Measurements from ENCODE around the gene SAT2.

GRCh38 chr17:7620835-7621234 lies 6.8 kb downstream of the SAT2 start:
- TF ChIP-seq CTCF (CRISPR knock-in tag; IDR thresholded peaks at IDR 0.05) (no peak), ZNF276 (CRISPR knock-in tag; IDR thresholded peaks at IDR 0.05; ENCODE audit: low read depth) (no peak), KLF16 (CRISPR knock-in tag; IDR thresholded peaks at IDR 0.05) (no peak), EZH2 (conservative IDR thresholded peaks at IDR 0.05; ENCODE audit: low read depth, low read length) (no peak), CREM (IDR thresholded peaks at IDR 0.05) (no peak), CREM (CRISPR knock-in tag; IDR thresholded peaks at IDR 0.05) (no peak), ZNF326 (CRISPR knock-in tag; IDR thresholded peaks at IDR 0.05; ENCODE audit: borderline replicate concordance) (no peak), MYPOP (CRISPR knock-in tag; IDR thresholded peaks at IDR 0.05) (no peak), RBM22 (optimal IDR thresholded peaks at IDR 0.05; ENCODE audit: low read length) (no peak), ARID2 (CRISPR knock-in tag; IDR thresholded peaks at IDR 0.05; ENCODE audit: borderline replicate concordance) (no peak), ZSCAN31 (CRISPR knock-in tag; IDR thresholded peaks at IDR 0.05; ENCODE audit: low read depth) (no peak), ZNF512B (CRISPR knock-in tag; IDR thresholded peaks at IDR 0.05; ENCODE audit: borderline replicate concordance) (no peak)

All from HepG2 (cell line).